GM21526 (cell line): ENCODE data around the gene DYNC1LI2.

Experiments
- ATAC-seq: cut with Tn5 transposase; IDR thresholded peaks from one replicate; pipeline ENCODE4 v1.9.1; 2021; ENCODE audit warnings: moderate library complexity; ENCODE audit not compliant: unreplicated experiment, low FRiP score

DYNC1LI2 gene

GRCh38 chr16:66741169-66741900 lies 10.1 kb downstream of the DYNC1LI2 start:
- ATAC-seq = no peak

GRCh38 chr16:66740533-66740932 lies 10.9 kb downstream of the DYNC1LI2 start:
- no peak for ATAC-seq

- ATAC-seq = no peak
Observed at GRCh38 chr16:66740010-66740409, 11.4 kb downstream of the DYNC1LI2 start.

GRCh38 chr16:66735891-66736290 lies 15.5 kb downstream of the DYNC1LI2 start:
- no peak for ATAC-seq

- no peak for ATAC-seq
Observed at GRCh38 chr16:66731101-66731500, 20.3 kb downstream of the DYNC1LI2 start.

- ATAC-seq = no peak
Observed at GRCh38 chr16:66728804-66729203, 22.6 kb downstream of the DYNC1LI2 start.

- ATAC-seq = no peak
Observed at GRCh38 chr16:66728117-66728787, 23.2 kb downstream of the DYNC1LI2 start.

GRCh38 chr16:66720766-66721165 lies 30.6 kb downstream of the DYNC1LI2 start:
- no peak for ATAC-seq

- ATAC-seq = no peak
Observed at GRCh38 chr16:66719246-66719645, 32.2 kb downstream of the DYNC1LI2 start.

GRCh38 chr16:66717776-66718175 lies 33.6 kb downstream of the DYNC1LI2 start:
- ATAC-seq = no peak

GRCh38 chr16:66717112-66717675 lies 34.2 kb downstream of the DYNC1LI2 start:
- ATAC-seq = no peak

GRCh38 chr16:66714654-66715307 lies 36.6 kb downstream of the DYNC1LI2 start:
- no peak for ATAC-seq

- no peak for ATAC-seq
Observed at GRCh38 chr16:66714062-66714461, 37.3 kb downstream of the DYNC1LI2 start.

GRCh38 chr16:66713076-66713475 lies 38.3 kb downstream of the DYNC1LI2 start:
- ATAC-seq = no peak

- ATAC-seq = no peak
Observed at GRCh38 chr16:66712512-66712911, 38.9 kb downstream of the DYNC1LI2 start.

GRCh38 chr16:66711581-66711980 lies 39.8 kb downstream of the DYNC1LI2 start:
- no peak for ATAC-seq

- ATAC-seq = no peak
Observed at GRCh38 chr16:66706506-66706880, 44.9 kb downstream of the DYNC1LI2 start.

GRCh38 chr16:66705790-66706505 lies 45.5 kb downstream of the DYNC1LI2 start:
- ATAC-seq = no peak

GRCh38 chr16:66703406-66704215 lies 47.8 kb downstream of the DYNC1LI2 start:
- ATAC-seq = no peak

GRCh38 chr16:66701516-66701915 lies 49.9 kb downstream of the DYNC1LI2 start:
- ATAC-seq = no peak
